ENCODE data around the gene CCN6.
"Not testable (repeated sequence)": the region's sequence is repeated elsewhere in the genome, so short reads cannot be mapped to it uniquely, and the experiment has no call there.

Gene CCN6

DNA sequence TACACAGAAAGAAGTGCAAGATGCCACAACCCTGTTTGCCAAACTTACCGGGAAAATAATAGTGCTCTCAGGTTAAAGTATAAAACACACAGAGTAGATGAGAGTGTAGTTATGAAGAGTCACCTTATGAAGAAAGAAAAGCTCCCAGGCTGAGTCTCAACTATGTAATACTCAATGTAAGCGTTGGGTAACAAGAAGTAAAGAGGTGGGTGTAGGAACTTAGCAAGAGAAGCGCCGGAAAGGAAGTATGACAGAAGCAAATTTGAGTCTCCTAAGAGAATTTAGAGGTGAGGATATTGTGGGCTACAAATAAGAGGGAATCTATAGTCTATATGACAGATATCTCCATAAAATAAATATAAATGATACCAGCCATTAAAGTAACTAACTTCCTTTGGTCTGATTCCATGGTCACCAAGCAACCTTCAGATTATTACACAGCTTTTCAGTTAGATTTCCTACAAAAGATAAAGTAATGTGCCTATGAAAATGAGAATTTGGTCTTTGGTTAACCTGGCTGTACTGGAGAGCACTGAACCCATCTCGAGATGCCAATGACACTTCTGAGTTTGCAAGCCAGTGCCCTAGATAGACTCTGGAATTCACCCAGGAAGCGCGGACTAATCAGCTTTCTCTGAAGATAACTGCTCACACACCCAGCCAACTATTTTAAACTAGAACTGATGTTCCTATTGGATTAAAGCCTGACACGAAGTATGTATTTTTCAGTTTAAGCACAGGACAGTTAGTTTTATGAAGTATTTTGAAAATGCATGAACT is 31.6 kb downstream of the CCN6 start:
- TF ChIP-seq CTCF (IDR thresholded peaks at IDR 0.05; ENCODE audit: low read depth, low read length): no peak
- DNase-seq (ENCODE audit: extremely low read depth, low read depth): no peak

DNA sequence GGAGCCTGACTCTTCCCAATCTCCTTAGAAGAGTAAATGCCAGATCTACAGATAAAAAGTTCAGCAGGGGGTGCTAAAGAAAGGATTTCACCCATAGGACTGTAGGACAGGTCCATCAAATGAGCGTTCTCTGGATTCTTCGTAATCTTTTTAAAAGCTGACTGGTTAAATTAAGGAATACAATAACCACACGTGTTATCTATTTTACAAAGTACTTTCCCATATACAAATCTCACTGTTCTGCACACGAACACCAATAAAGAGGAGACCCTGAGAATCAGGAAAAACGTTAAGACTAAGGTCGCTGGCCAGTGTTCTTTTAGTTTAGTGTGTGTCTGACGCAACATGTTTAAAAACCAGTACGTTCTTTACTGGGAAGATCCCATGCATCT is 32.8 kb downstream of the CCN6 start:
- peak; percentile 3 for DNase-seq (ENCODE audit: extremely low read depth, low read depth)
- TF ChIP-seq CTCF (IDR thresholded peaks at IDR 0.05; ENCODE audit: low read depth, low read length): peak; percentile 30

DNA sequence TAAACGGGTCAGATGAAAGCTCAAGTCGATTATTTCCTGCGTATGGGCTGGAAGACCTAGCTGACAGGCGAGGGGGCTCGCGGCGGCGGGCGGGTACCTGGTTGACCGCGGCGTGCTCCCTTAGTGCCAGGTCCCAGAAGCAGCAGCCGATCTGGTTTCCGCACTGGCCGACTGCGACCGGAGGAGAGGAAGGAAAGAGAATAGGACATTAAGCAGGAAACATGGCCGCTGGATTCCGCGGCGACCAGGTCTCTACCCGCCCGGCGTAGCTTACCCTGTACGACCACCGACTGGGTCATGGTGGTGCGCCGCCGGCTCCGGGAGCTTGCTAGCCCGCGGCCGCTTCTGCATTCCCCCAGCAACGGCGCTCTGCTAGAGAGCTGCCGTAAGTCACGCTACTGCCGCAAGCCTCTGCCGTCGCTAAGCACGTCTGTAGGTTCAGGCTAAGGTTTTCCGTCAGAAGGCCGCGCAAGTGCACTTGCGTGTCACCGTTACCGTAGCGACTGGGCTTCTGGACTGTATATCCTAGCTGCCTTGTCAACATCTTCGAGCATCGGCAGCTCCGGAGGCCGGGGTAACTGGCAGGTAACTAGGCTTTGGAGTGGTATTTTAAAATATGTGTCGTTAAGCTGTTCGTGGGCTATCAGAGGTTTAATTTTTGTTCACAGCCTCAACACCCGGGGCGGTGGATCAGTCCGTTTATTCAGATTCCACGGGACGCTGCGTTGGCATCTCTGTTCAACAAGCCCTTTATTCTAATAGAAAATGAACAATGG is 33.4 kb downstream of the CCN6 start, which contains the start of the genes FAM229B and TUBE1:
Gene FAM229B, plus strand, starts transcription at position 456 of the 776 bp plus-strand sequence. CDS start 11,693 bp downstream, outside the sequence.
Gene TUBE1, minus strand, starts transcription at position 347 of the 776 bp plus-strand sequence. Its CDS starts 48 bp downstream, at position 299.
- DNase-seq (ENCODE audit: extremely low read depth, low read depth): peak; percentile 96
- TF ChIP-seq CTCF (IDR thresholded peaks at IDR 0.05; ENCODE audit: low read depth, low read length): no peak

DNA sequence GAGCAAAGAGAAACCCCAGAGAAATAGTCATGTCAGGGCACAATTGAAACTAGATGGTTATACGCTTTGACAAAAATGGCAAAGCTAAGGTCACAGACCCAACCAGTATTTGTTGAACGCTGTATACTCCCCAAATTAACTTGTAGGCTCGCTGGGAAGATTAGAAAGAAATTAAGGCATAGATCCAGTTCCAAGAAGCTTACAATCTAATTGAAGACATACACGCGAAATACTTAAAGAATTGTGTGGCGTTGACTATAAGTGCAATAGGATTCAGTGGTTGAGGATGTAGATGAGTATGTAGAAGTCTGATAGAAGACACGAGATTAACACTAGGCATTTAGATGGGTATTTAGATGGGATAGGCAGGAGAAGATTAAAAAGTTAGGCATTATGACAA is 34.0 kb downstream of the CCN6 start:
- TF ChIP-seq CTCF (IDR thresholded peaks at IDR 0.05; ENCODE audit: low read depth, low read length): no peak
- no peak for DNase-seq (ENCODE audit: extremely low read depth, low read depth)

DNA sequence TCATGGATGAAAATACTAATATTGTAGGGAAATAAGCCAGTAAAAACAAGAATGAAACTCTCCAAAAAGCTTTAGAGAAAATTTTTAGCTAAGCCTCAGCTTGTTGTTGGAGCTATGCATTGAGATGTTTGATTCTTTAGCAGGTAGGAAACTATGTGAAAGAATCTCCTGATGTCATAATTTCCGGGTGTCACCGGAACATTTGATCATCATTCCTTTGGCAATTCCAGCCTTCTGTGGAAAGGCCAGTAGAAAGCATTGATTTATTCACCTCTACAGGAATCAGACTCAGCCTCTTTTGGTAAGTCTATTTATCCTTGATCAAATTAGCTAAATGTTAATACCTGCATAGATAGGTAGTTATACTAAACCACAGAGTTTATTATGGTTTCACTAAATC is 43.0 kb downstream of the CCN6 start:
- no peak for DNase-seq (ENCODE audit: extremely low read depth, low read depth)
- no peak for TF ChIP-seq CTCF (IDR thresholded peaks at IDR 0.05; ENCODE audit: low read depth, low read length)

GRCh38 chr6:112100561-112100960 is 46.7 kb downstream of the CCN6 start:
- TF ChIP-seq CTCF (IDR thresholded peaks at IDR 0.05; ENCODE audit: low read depth, low read length): no peak
- no peak for DNase-seq (ENCODE audit: extremely low read depth, low read depth)

GRCh38 chr6:112106026-112106425 is 52.1 kb downstream of the CCN6 start:
- DNase-seq (ENCODE audit: extremely low read depth, low read depth): not testable (repeated sequence)
